Measurements from ENCODE around the gene PRKAR1A.

DNA sequence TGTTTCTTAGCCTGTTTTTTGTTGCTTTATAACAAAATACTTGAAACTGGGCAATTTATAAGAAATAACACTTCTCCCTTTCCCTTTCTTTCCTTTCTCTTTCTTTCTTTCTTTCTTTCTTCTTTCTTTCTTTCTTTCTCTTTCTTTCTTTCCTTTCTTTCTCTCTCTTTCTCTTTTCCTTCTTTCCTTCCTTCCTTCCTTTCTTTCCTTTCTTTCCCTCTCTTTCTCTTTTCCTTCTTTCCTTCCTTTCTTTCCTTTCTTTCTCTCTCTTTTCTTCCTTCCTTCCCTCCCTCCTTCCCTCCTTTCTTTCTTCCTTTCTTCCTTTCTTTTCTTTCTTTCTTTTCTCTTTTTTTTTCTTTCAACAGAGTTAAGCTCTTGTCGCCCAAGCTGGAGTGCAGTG, 61.1 kb downstream of the PRKAR1A start:
- TF ChIP-seq GATA3 (IDR thresholded peaks at IDR 0.05; ENCODE audit: low read depth, low read length) (no peak), GATA2 (IDR thresholded peaks at IDR 0.05; ENCODE audit: low read depth, low read length) (no peak)
